HG03354 (cell line): ENCODE data around the gene PDE6C.

Experiments
- ATAC-seq: cut with Tn5 transposase; IDR thresholded peaks from one replicate; pipeline ENCODE4 v1.9.1; 2021; ENCODE audit warnings: mild to moderate bottlenecking; ENCODE audit not compliant: unreplicated experiment, poor library complexity, severe bottlenecking

PDE6C gene

GRCh38 chr10:93593254-93593653 is 19.1 kb upstream of the PDE6C start:
- ATAC-seq, result no peak

- ATAC-seq, result no peak
These were observed 18.6 kb upstream of the PDE6C start for GRCh38 chr10:93593749-93594148.

- no peak for ATAC-seq
These were observed 17.8 kb upstream of the PDE6C start for GRCh38 chr10:93594518-93594917.

GRCh38 chr10:93595378-93596161 is 16.8 kb upstream of the PDE6C start:
- no peak for ATAC-seq

GRCh38 chr10:93596539-93596938 is 15.8 kb upstream of the PDE6C start:
- no peak for ATAC-seq

- ATAC-seq, result no peak
These were observed 15.2 kb upstream of the PDE6C start for GRCh38 chr10:93597075-93597599.

- ATAC-seq, result no peak
These were observed 14.2 kb upstream of the PDE6C start for GRCh38 chr10:93598157-93598556.

GRCh38 chr10:93599335-93599734 is 13.0 kb upstream of the PDE6C start:
- no peak for ATAC-seq

GRCh38 chr10:93599778-93600177 is 12.6 kb upstream of the PDE6C start:
- ATAC-seq, result no peak

GRCh38 chr10:93600446-93601145 is 11.7 kb upstream of the PDE6C start:
- no peak for ATAC-seq

GRCh38 chr10:93601146-93601773 is 11.1 kb upstream of the PDE6C start, which contains the start of gene RBP4:
TSS of gene RBP4 (minus strand) at chr10:93601235. CDS start at chr10:93601028, 207 bp downstream.
- ATAC-seq, result no peak

GRCh38 chr10:93601774-93602162 is 10.6 kb upstream of the PDE6C start:
- ATAC-seq, result no peak

GRCh38 chr10:93603023-93603422 is 9.3 kb upstream of the PDE6C start:
- ATAC-seq, result no peak

- no peak for ATAC-seq
These were observed 8.2 kb upstream of the PDE6C start for GRCh38 chr10:93604146-93604545.

GRCh38 chr10:93608421-93608820 is 3.9 kb upstream of the PDE6C start:
- ATAC-seq, result no peak

GRCh38 chr10:93613126-93613525 is 789 bp downstream of the PDE6C start:
- no peak for ATAC-seq

GRCh38 chr10:93614101-93614825 is 1.9 kb downstream of the PDE6C start:
- no peak for ATAC-seq

- no peak for ATAC-seq
These were observed 3.4 kb downstream of the PDE6C start for GRCh38 chr10:93615576-93616235.

- ATAC-seq, result no peak
These were observed 8.6 kb downstream of the PDE6C start for GRCh38 chr10:93620925-93621324.
